H1 (cell line): ENCODE results near the gene CDK10. TPM values are rescaled to one million over a fixed set of nuclear protein-coding genes. Genes with fewer than 3 reads are reported as not detected.
"Not testable (repeated sequence)": the region's sequence is repeated elsewhere in the genome, so short reads cannot be mapped to it uniquely, and the experiment has no call there.

Source experiments
- CTCF ChIA-PET: fragments of 300-600 bp; sonication (Branson Sonifier 250); formaldehyde crosslinking; loops from one replicate; lab custom pipeline; 2021; ENCODE audit not compliant: partially characterized antibody; lab: Charles Lee
- POLR2A ChIA-PET: fragments of 300-600 bp; sonication (Branson Sonifier 250); formaldehyde crosslinking; loops from one replicate; lab custom pipeline; 2021; ENCODE audit warnings: inconsistent platforms; ENCODE audit not compliant: partially characterized antibody; lab: Charles Lee
- DNase-seq, 2 experiments: peaks; one replicate each; pipeline versions ENCODE4 v3.0.0 to v3.0.0-alpha.2; 2010 to 2022; ENCODE audit warnings: low spot score in 2 of 2, low read depth in 1 of 2, mixed read lengths in 1 of 2
- FAIRE-seq: peaks from 2 replicates; lab custom pipeline; 2011; peaks lifted over from hg19 to GRCh38; lab: Jason Lieb, UNC
- H2AFZ ChIP-seq: 2 replicates; pipeline ENCODE4 v1.8.1; 2012; ENCODE audit warnings: low read length, inconsistent platforms
- H2AK5ac ChIP-seq: 2 replicates; pipeline ENCODE4 v1.6.1; 2013; ENCODE audit warnings: low read depth, low read length
- H2BK120ac ChIP-seq: replicated peaks from 2 replicates; pipeline ENCODE3; 2013; ENCODE audit warnings: low read depth, low read length, inconsistent platforms
- H2BK12ac ChIP-seq: 2 replicates; pipeline ENCODE4 v1.6.1; 2013; ENCODE audit warnings: low read depth, low read length
- H2BK15ac ChIP-seq: 2 replicates; pipeline ENCODE4 v1.6.1; 2013; ENCODE audit warnings: low read length
- H2BK20ac ChIP-seq: 2 replicates; pipeline ENCODE4 v1.6.1; 2013; ENCODE audit warnings: low read length
- H2BK5ac ChIP-seq: 2 replicates; pipeline ENCODE4 v1.6.1; 2013; ENCODE audit warnings: low read depth, low read length
- H3K14ac ChIP-seq: 2 replicates; pipeline ENCODE4 v1.6.1; 2013; ENCODE audit warnings: inconsistent platforms; ENCODE audit not compliant: insufficient read length
- H3K18ac ChIP-seq: 2 replicates; pipeline ENCODE4 v1.6.1; 2013; ENCODE audit warnings: low read length; ENCODE audit errors: extremely low read depth
- H3K23ac ChIP-seq: 2 replicates; pipeline ENCODE4 v1.6.1; 2013; ENCODE audit warnings: inconsistent platforms; ENCODE audit not compliant: insufficient read length
- H3K23me2 ChIP-seq: 2 replicates; pipeline ENCODE4 v1.6.1; 2013; ENCODE audit warnings: low read depth, low read length
- H3K27ac ChIP-seq: 2 replicates; pipeline ENCODE4 v1.6.1; 2011; ENCODE audit warnings: low read depth, low read length, inconsistent platforms
- H3K27me3 ChIP-seq, 4 experiments: replicated peaks in 1 of 4; 1 replicate in 1 of 4; 2 replicates in 3 of 4; pipeline versions ENCODE4 v1.6.1 to v1.8.1; 2011 to 2013; ENCODE audit warnings: low read length in 3 of 4, mild to moderate bottlenecking in 3 of 4, inconsistent platforms in 2 of 4, mixed read lengths in 2 of 4, moderate library complexity in 1 of 4; ENCODE audit not compliant: control insufficient read depth in 3 of 4, insufficient read depth in 3 of 4; ENCODE audit errors: extremely low read depth in 1 of 4
- H3K36me3 ChIP-seq, 4 experiments: 2 replicates each; pipeline versions ENCODE4 v1.6.1 to v1.8.1; 2011 to 2013; ENCODE audit warnings: mild to moderate bottlenecking in 4 of 4, low read length in 3 of 4, moderate library complexity in 2 of 4, control low read depth in 1 of 4, inconsistent platforms in 1 of 4; ENCODE audit not compliant: insufficient read depth in 4 of 4, control insufficient read depth in 2 of 4
- H3K4ac ChIP-seq: replicated peaks from 2 replicates; pipeline ENCODE3; 2013; ENCODE audit warnings: low read length, low read depth, mixed read lengths, inconsistent platforms; ENCODE audit not compliant: insufficient read length
- H3K4me1 ChIP-seq, 4 experiments: replicated peaks in 1 of 4; 1 replicate in 1 of 4; 2 replicates in 3 of 4; pipeline versions ENCODE4 v1.6.1 to v1.8.1; 2011 to 2013; ENCODE audit warnings: low read length in 3 of 4, inconsistent platforms in 2 of 4, mixed read lengths in 1 of 4; ENCODE audit not compliant: insufficient read depth in 4 of 4, control insufficient read depth in 3 of 4
- H3K4me2 ChIP-seq, 2 experiments: 2 replicates each; pipeline versions ENCODE4 v1.6.1 to v1.8.1; 2011 to 2013; ENCODE audit warnings: low read depth in 2 of 2, low read length in 2 of 2, control low read depth in 1 of 2, inconsistent platforms in 1 of 2, mild to moderate bottlenecking in 1 of 2; ENCODE audit not compliant: insufficient read depth in 1 of 2
- H3K4me3 ChIP-seq, 4 experiments: fragments of 200-600, 300-600 bp in 1 of 4; sonication (generic), shearing (Covaris generic), sonication (Bioruptor Twin) in 1 of 4; 2 replicates each; pipeline versions ENCODE4 v1.5.1 to v1.8.1; 2011 to 2016; ENCODE audit warnings: low read length in 4 of 4, low read depth in 3 of 4, control low read depth in 2 of 4, inconsistent platforms in 2 of 4, mild to moderate bottlenecking in 2 of 4, mixed read lengths in 1 of 4, moderate library complexity in 1 of 4; ENCODE audit not compliant: insufficient read depth in 2 of 4; ENCODE audit errors: extremely low read depth in 1 of 4
- H3K56ac ChIP-seq: replicated peaks from 2 replicates; pipeline ENCODE3; 2013; ENCODE audit warnings: low read depth, mild to moderate bottlenecking, mixed read lengths, low read length, inconsistent platforms; ENCODE audit not compliant: insufficient read length
- H3K79me1 ChIP-seq: 2 replicates; pipeline ENCODE4 v1.6.1; 2013; ENCODE audit warnings: low read depth, low read length, control low read depth
- H3K79me2 ChIP-seq, 2 experiments: 2 replicates each; pipeline versions ENCODE4 v1.6.1 to v1.8.1; 2012 to 2013; ENCODE audit warnings: low read length in 2 of 2, mild to moderate bottlenecking in 2 of 2, inconsistent platforms in 1 of 2; ENCODE audit not compliant: insufficient read depth in 2 of 2, control insufficient read depth in 1 of 2
- H3K9ac ChIP-seq, 4 experiments: replicated peaks in 1 of 4; 1 replicate in 1 of 4; 2 replicates in 3 of 4; pipeline versions ENCODE4 v1.6.1 to v1.8.1; 2011 to 2013; ENCODE audit warnings: low read depth in 3 of 4, low read length in 3 of 4, control low read depth in 2 of 4, mild to moderate bottlenecking in 2 of 4, moderate library complexity in 2 of 4, inconsistent platforms in 1 of 4; ENCODE audit errors: extremely low read depth in 1 of 4
- H3K9me3 ChIP-seq, 2 experiments: 2 replicates each; pipeline versions ENCODE4 v1.6.1 to v1.8.1; 2012 to 2013; ENCODE audit warnings: mild to moderate bottlenecking in 2 of 2, moderate library complexity in 2 of 2, control low read depth in 1 of 2, inconsistent platforms in 1 of 2, low read depth in 1 of 2, low read length in 1 of 2, mixed read lengths in 1 of 2; ENCODE audit not compliant: insufficient read depth in 2 of 2
- H4K20me1 ChIP-seq, 2 experiments: replicated peaks in 1 of 2; 2 replicates each; pipeline versions ENCODE3 to v1.8.1; 2011 to 2013; ENCODE audit warnings: inconsistent platforms in 2 of 2, low read length in 2 of 2, mild to moderate bottlenecking in 1 of 2; ENCODE audit not compliant: insufficient read depth in 2 of 2, control insufficient read depth in 1 of 2
- H4K5ac ChIP-seq: 2 replicates; pipeline ENCODE4 v1.6.1; 2013; ENCODE audit warnings: low read length, low read depth, mixed read lengths, inconsistent platforms; ENCODE audit not compliant: insufficient read length
- H4K8ac ChIP-seq: 2 replicates; pipeline ENCODE4 v1.8.0; 2013; ENCODE audit warnings: mild to moderate bottlenecking, moderate library complexity, low read length, inconsistent platforms; ENCODE audit not compliant: insufficient read depth; ENCODE audit errors: extremely low read depth
- H4K91ac ChIP-seq: replicated peaks from 2 replicates; pipeline ENCODE3; 2013; ENCODE audit warnings: low read length, mixed read lengths, inconsistent platforms; ENCODE audit not compliant: insufficient read length
- whole genome bisulfite sequencing, 2 experiments: shearing (Covaris generic) in 1 of 2; methylation state at CpG; one replicate each; pipeline versions ENCODE4 v1.1.6 to v1.1.7; 2013 to 2015; ENCODE audit warnings: low lambda C conversion rate in 2 of 2, mixed read lengths in 2 of 2, inconsistent platforms in 1 of 2, low coverage in 1 of 2, missing lambda C conversion rate in 1 of 2; ENCODE audit not compliant: insufficient replicate concordance in 2 of 2, insufficient coverage in 1 of 2, insufficient read length in 1 of 2; ENCODE audit errors: extremely low coverage in 1 of 2, missing lambda C conversion rate in 1 of 2; 5-methylcytosine and 5-hydroxymethylcytosine counted together
- polyA plus RNA-seq, 7 experiments: library from polyadenylated mRNA; depleted of rRNA in 3 of 7; stranded (reverse) in 5 of 7; unstranded in 2 of 7; fragments of >200 nt in 5 of 7; fragments of 200-250 nt in 2 of 7; gene quantifications; 1 replicate in 5 of 7; 2 replicates in 1 of 7; 4 replicates in 1 of 7; pipeline versions ENCODE4 v1.2.1 to v1.2.3, GENCODE V29; 2011 to 2013; ENCODE audit warnings: missing spikeins in 2 of 7, mixed read lengths in 2 of 7
- total RNA-seq: library from RNA; stranded (reverse); fragmentation: NEBNext Ultra II Directional; extraction: Animal tissue kit (Norgen Biotek cat#: 25700); gene quantifications from 2 replicates; pipeline ENCODE4 v1.2.1, GENCODE V29; 2021

The CDK10 gene
- total and polyA plus RNA-seq, 2 of the 8 experiments (the other 6 are each of a cell fraction or from before 2014, with no cell fraction given) = 49.5 to 83.9 TPM

DNA sequence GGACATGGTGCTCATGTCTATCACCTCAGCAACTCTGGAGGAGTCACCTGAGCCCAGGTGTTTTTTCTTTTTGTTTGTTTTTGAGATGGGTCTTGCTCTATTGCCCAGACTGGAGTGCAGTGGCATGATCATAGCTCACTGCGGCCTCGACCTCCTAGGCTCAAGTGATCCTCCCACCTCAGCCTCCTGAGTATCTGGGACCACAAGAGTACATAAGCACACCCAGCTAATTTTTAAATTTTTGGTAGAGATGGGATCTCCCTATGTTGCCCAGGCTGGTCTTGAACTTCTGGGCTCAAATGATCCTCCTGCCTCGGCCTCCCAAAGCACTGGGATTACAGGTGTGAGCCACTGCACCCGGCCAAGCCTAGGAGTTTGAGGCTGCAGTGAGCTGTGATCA is 3.1 kb downstream of the CDK10 start:
- not testable (repeated sequence) for H3K4me1 ChIP-seq, H2BK12ac ChIP-seq, H3K14ac ChIP-seq, H3K56ac ChIP-seq, FAIRE-seq, H3K9ac ChIP-seq, H4K5ac ChIP-seq, H3K23ac ChIP-seq, H2BK15ac ChIP-seq, H3K27ac ChIP-seq, H3K4ac ChIP-seq, H2BK20ac ChIP-seq, H3K27me3 ChIP-seq, H4K8ac ChIP-seq, H3K4me2 ChIP-seq, H2BK5ac ChIP-seq, H4K91ac ChIP-seq, H3K23me2 ChIP-seq, DNase-seq, H3K4me3 ChIP-seq, H2AK5ac ChIP-seq, H3K18ac ChIP-seq, H2BK120ac ChIP-seq, H2AFZ ChIP-seq
- Histone ChIP-seq H3K36me3 (peaks cover 3 to 31% (median 20%) of the 10 kb centered on the region in 4 experiments; a peak in 7 of 8 replicates), H4K20me1 (peaks cover 0 to 17% of the 10 kb centered on the region in 2 experiments), H3K79me1 (peaks cover 11% of the 10 kb centered on the region), H3K9me3 (peaks cover 10 to 13% of the 10 kb centered on the region in 2 experiments; a peak in 3 of 4 replicates), H3K79me2 (peaks cover 0 to 11% of the 10 kb centered on the region in 2 experiments; a peak in 1 of 4 replicates)
- POLR2A ChIA-PET = interaction anchor here (1.0 to 4.8 kb wide), 6 partner anchors 10 to 128 kb away, joined by 3 to 59 read pairs (median 4); partner anchors contain the start of gene SPATA2L
- CTCF ChIA-PET = interaction anchor here (0.7 to 2.6 kb wide), 3 partner anchors 10 to 105 kb away, joined by 4 to 16 read pairs (median 5); no protein-coding TSS in a partner anchor
- WGBS, 2 experiments = 94% methylated on average over 4 of the region's 4 CpGs; no CpG with 5 or more reads in 1 of the 2 experiments
